Thoracic aorta (tissue), 2 donors: ENCODE data around the gene METTL27. TPM values are rescaled to one million over a fixed set of nuclear protein-coding genes. Genes with fewer than 3 reads are reported as not detected.

Experiments used
- ATAC-seq: fragments of 150-250 bp; one replicate; pipeline ENCODE4 v1.8.0; 2017; ENCODE audit warnings: low read depth; ENCODE audit not compliant: insufficient number of reproducible peaks, low FRiP score
- DNase-seq: peaks from one replicate; pipeline ENCODE4 v3.0.0-alpha.2; 2020; ENCODE audit warnings: low spot score
- H3K27ac ChIP-seq, 2 donors: fragments of 200-600 bp; sonication (generic); 1 replicate in 1 of 2; 2 replicates in 1 of 2; pipeline ENCODE4 v1.5.1; 2016; ENCODE audit warnings: mild to moderate bottlenecking in 2 of 2, moderate library complexity in 2 of 2
- H3K27me3 ChIP-seq: fragments of 200-600 bp; sonication (generic); replicated peaks from 2 replicates; pipeline ENCODE4 v1.6.0; 2016; ENCODE audit warnings: mild to moderate bottlenecking; ENCODE audit not compliant: insufficient read depth
- H3K36me3 ChIP-seq: fragments of 200-600 bp; sonication (generic); one replicate; pipeline ENCODE4 v1.5.1; 2016
- H3K4me1 ChIP-seq, 2 donors: fragments of 200-600 bp; sonication (generic); 1 replicate in 1 of 2; 2 replicates in 1 of 2; pipeline versions ENCODE4 v1.5.1 to v1.6.0; 2016; ENCODE audit warnings: low read depth in 2 of 2, mild to moderate bottlenecking in 1 of 2; ENCODE audit not compliant: control insufficient read depth in 1 of 2
- H3K4me3 ChIP-seq: fragments of 200-600 bp; sonication (generic); 2 replicates; pipeline ENCODE4 v1.5.1; 2016; ENCODE audit warnings: mild to moderate bottlenecking
- H3K9me3 ChIP-seq: fragments of 200-600 bp; sonication (generic); 2 replicates; pipeline ENCODE4 v1.5.1; 2016
- CTCF ChIP-seq: fragments of 200-600 bp; sonication (generic); IDR thresholded peaks from one replicate; pipeline ENCODE4 v1.5.1; 2019; ENCODE audit warnings: antibody characterized with exemption
- total RNA-seq, 2 donors: library from RNA; depleted of rRNA; stranded (reverse); fragments of >200 nt; gene quantifications; one replicate each; pipeline versions ENCODE4 v1.1.0 to v1.2.3, GENCODE V29; 2016

METTL27 gene
- total RNA-seq, 2 donors from 2014 or later, result 1.2 TPM; not detected in 1

- no peaks in the 10 kb centered on the region for H3K27me3 ChIP-seq
- no peak overlapping the region for H3K4me3 ChIP-seq
- H3K36me3 ChIP-seq, result no peaks in the 10 kb centered on the region
- H3K9me3 ChIP-seq, result no peaks in the 10 kb centered on the region
- no peak overlapping the region for H3K27ac ChIP-seq
- peaks cover 3 to 7% of the 10 kb centered on the region in 2 donors for H3K4me1 ChIP-seq
- ATAC-seq, result no peak
- DNase-seq, result no peak
- TF ChIP-seq CTCF, result no peak
Observed at GRCh38 chr7:73828107-73828803, 14.1 kb downstream of the METTL27 start.

GRCh38 chr7:73827567-73828106 lies 14.7 kb downstream of the METTL27 start:
- peaks cover 3 to 7% of the 10 kb centered on the region in 2 donors for H3K4me1 ChIP-seq
- ATAC-seq (no peak), DNase-seq (no peak)
- H3K9me3 ChIP-seq, result no peaks in the 10 kb centered on the region
- no peaks in the 10 kb centered on the region for H3K36me3 ChIP-seq
- H3K27me3 ChIP-seq, result no peaks in the 10 kb centered on the region
- no peak overlapping the region for H3K4me3 ChIP-seq
- no peak overlapping the region for H3K27ac ChIP-seq
- no peak for TF ChIP-seq CTCF

GRCh38 chr7:73824986-73825385 lies 17.3 kb downstream of the METTL27 start:
- Histone ChIP-seq H3K4me1 (peaks cover 3 to 7% of the 10 kb centered on the region in 2 donors), H3K36me3 (no peaks in the 10 kb centered on the region), H3K27me3 (no peaks in the 10 kb centered on the region), H3K4me3 (no peak overlapping the region), H3K9me3 (no peaks in the 10 kb centered on the region), H3K27ac (no peak overlapping the region)
- DNase-seq (no peak), ATAC-seq (no peak)
- no peak for TF ChIP-seq CTCF

- H3K4me3 ChIP-seq, result no peak overlapping the region
- no peaks in the 10 kb centered on the region for H3K27me3 ChIP-seq
- ATAC-seq, result no peak
- H3K4me1 ChIP-seq, result peaks cover 3 to 7% of the 10 kb centered on the region in 2 donors
- DNase-seq, result no peak
- no peak for TF ChIP-seq CTCF
- no peaks in the 10 kb centered on the region for H3K9me3 ChIP-seq
- no peak overlapping the region for H3K27ac ChIP-seq
- H3K36me3 ChIP-seq, result no peaks in the 10 kb centered on the region
Observed at GRCh38 chr7:73823873-73824592, 18.3 kb downstream of the METTL27 start.

- H3K9me3 ChIP-seq, result no peaks in the 10 kb centered on the region
- TF ChIP-seq CTCF, result no peak
- H3K4me1 ChIP-seq, result peaks cover 2 to 3% of the 10 kb centered on the region in 2 donors
- H3K4me3 ChIP-seq, result no peak overlapping the region
- DNase-seq (no peak), ATAC-seq (no peak)
- H3K27ac ChIP-seq, result no peak overlapping the region
- no peaks in the 10 kb centered on the region for H3K36me3 ChIP-seq
- no peaks in the 10 kb centered on the region for H3K27me3 ChIP-seq
Observed at GRCh38 chr7:73823257-73823656, 19.1 kb downstream of the METTL27 start.
